SHP77 treated with DMSO at 0.1 percent for 48 hours (cell line): Measurements from ENCODE around the gene ADAMTS12.

Experiments
- DNase-seq: peaks from one replicate; lab custom pipeline; 2025; lab: John Stamatoyannopoulos, UW

The ADAMTS12 gene

DNA sequence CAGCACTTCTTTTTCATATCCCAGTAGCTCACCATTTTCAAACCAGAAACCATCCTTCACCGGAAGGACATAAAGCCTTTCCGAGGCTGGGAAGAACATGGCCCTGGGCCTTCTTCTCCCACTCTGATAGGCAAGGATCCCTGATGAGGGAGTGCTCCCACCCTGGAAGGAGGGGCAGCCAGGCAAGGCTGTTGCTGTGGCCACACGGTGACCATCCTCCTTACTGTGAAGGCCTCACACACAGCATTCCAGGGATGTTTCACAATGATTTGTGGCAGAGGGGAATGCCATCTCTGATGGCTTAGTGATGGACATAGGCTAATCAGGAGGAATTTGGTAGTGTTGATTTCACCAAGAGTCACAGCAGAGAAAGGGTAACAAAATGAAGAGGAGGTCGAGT is 130.7 kb downstream of the ADAMTS12 start:
- DNase-seq: no peak

DNA sequence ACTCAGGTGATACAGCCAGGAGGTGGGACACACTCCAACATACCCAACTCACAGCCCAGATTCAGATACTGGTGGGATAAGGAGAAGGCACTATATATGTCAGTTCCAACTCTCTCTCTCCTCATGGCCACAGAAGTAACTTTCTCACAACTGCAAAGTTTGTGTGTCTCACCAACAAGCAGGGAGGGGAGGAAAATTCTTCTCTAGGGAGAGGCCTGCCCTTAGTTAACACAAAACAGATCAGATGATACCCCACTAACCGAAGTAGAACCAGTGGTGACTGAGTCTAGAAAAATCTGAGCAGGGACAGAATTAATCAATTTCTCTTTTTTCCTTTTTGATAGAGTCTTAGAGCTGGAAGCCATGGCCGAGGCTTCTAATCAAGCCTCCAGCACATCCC is 133.1 kb downstream of the ADAMTS12 start:
- DNase-seq: no peak

DNA sequence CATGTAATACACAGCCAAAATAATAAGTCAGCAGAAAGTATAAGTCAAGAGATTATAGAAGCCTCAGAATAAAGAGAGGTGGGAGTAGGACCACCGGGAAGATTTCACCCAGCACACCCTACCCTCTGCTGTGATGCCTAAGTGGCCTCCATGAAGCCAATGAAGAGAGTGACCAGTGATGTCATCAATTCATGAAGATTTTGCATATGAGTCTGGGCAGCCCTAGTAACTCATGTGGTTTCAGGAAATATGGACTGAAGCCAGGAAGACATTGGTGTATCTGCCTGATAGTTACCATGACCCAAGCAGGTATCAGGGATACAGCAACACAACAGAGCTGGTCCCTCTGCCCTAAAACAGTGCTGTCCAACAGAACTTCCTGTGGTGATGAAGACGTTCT is 135.3 kb downstream of the ADAMTS12 start:
- DNase-seq: no peak

DNA sequence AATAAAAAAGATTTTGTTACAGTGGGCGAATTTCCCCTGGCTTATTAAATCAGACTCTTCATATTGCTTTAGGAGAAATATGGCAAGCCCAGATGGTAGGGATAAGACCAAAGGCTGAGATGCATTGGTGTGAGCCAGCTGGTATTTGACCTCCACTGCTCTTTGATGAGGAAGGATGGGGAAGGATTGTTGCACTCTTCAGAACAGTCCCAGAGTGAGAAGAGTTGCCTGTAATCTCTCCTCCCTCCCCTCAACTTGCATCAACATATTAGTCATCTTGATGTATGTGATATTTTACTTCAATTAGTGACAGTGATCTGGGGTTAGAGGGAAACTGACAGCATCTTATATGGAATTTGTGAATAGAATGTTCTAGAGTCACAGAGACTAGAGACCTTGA is 136.6 kb downstream of the ADAMTS12 start:
- no peak for DNase-seq

DNA sequence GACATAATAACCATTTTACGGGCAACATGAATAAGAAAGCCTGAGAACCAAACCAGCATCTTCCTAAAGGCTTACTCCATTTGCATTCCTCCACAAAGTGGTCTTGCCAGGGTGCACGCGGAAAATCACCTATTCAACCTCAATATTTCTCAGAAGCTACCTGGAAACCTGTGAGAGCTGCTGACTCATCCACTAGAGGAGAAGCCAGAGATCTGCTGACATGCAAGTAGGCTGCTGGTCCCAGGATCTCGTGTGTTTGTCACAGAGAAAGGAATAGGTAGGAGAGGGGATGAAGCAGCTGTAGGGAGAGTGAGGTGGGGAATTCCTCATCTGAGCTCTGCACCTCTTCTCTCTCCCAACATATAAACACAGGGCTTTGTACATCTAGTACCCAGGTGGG is 138.1 kb downstream of the ADAMTS12 start:
- no peak for DNase-seq

DNA sequence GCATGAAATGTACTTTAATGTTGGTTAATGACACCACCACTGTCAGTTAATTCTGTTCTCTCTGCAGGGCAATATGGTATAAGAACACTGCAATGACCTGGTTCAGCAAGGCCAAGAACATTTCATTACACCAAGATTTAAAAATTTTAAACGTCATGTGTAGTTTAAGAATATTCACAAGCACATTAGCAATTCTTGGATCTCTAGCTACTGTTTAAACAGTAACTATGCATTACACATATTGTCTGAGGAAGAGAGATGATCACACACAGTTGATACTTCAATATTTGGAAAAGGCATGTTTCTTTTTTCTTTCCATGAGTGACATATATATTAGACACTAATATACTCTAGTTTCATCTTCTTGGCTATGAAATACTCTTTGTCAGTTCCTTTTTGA is 143.0 kb downstream of the ADAMTS12 start:
- no peak for DNase-seq

DNA sequence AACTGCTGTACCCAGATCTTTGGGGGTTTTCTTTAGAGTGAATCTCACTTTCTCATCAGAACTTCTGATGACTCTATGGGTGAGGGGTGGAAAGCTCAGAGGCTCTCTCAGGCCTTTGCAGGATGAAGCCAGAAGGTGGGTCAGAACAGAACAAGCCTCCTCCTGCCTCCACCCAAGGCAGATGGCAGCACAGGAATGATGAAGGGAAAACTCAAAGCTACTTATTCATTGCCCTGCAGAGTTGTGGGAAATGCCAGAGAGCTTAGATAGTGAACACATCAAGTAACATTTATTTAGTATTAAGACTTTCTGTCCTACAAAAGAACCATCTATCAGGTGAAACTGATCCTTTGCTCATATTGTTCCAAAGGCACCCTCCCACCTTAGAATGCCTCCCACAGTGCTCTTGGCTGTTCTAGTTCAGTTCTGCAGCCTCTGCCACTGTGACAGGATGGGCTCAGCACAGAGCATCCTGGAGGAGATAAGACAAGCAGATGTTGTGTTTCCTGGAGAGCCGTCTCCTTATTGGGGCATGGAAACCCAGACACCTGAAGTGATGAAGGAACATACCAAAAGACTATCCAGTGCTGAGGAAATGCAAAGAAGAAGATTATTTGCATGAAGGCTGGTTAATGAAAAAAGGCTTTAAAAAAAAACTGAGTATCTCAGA is 146.6 kb downstream of the ADAMTS12 start:
- DNase-seq: no peak

DNA sequence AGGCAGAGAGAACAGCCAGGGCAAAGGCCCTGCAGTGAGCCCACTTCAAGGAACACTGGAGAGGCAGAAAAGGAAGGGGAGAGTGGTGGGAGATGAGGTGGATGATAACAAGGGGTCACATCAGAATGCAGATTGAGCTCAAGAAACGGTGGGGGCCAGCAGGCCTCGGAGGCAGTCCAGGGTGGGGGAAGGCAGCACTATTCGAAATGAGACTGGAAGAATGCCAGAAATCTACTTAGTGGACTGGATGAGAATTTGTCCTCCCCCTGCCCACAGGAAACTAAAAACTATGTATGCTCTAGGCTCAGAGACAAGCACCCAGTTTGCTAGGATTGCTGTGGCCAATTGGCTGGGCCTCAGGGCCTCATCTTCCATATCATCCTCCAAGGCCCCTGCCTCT is 148.7 kb downstream of the ADAMTS12 start:
- DNase-seq: no peak

DNA sequence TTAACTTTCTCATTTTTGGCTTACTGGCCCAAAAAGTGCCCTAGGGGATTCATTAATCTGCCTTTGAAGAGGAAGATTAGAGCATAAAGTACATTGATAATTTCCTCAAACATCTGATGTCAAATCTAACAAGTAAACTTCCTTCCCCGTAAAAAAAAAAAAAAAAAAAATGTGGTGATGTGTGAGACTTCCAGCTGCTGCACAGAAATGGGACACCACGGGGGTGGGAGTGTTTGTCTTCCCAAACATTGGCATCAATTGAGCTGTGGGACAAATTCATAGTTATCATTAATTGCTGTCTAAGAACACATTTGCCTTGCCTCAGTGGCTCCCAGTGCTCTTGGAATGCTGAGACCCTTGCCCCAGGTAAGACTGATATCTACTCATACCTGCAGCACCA is 149.6 kb downstream of the ADAMTS12 start:
- no peak for DNase-seq

DNA sequence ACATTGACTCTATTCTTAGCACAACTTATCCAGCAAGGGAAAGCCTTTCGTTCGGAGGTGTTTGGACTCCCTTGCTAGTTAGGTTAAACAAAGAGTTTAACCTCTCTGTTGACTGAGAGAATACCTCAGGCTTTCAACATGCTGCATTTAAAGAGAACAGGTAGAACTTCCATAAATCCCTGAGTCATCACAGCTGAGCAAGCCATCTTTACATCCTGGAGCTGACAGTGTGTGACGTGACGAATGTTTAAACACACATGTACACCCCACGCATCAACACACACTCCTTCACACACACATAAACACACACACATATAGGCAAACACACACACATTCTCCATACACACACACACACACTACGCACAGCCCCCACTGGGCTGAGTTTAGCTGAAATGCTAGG is 152.8 kb downstream of the ADAMTS12 start:
- DNase-seq: no peak

DNA sequence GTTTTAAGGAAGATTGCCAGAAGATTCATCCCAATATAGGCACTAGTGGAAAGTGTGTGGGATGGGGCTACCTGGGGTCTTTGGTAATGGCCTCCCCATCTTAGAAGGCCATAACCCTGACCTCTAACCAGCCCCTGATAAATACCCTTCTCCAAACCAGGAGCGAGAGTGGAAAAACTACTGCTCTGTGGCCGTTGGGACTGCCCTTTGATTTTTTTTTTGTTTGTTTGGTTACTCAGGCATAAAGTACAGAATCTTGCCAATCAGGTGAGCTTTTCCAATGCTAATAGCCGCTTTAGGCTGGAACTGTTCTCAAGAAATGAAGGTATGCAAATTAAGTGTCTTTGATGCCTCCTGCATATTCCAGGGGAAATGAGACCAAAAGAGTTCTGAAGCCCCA is 153.7 kb downstream of the ADAMTS12 start:
- DNase-seq: no peak

DNA sequence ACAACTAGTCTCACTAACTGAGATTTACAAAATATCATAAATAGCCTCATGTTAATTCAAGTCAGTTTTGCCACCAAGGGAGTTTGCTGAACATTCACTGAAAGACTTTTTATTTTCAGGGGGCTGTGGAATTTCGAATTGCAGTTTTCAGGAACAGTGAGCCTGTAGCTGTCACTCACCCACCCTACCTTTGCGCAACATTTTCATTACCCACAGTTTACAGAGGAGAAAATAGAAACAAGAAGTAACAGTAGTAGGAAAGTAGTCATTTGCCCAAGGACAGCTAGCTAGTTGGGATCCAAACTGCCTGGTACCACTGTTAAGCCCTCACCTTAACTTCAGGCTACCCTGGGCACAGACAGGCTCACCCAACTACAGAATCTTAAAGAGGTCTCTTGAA is 154.1 kb downstream of the ADAMTS12 start:
- DNase-seq: no peak

DNA sequence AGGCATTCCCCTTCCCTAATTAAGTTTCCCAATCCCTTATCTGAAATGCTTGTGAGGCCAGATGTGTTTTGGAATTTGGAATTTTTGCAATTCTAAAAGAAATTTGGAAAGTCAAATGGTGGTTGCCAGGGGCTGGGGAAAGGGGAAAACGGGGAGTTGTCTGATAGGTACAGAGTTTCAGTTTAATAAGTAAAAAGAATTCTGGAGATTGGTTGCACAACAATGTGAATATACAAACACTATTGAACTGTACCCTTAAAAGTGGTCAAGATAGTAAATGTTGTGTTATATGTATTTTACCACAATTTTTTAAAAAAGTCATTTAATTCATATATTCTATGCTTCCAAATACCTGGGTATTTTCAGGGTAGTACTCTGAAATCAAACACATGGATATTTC is 154.5 kb downstream of the ADAMTS12 start:
- DNase-seq: no peak

DNA sequence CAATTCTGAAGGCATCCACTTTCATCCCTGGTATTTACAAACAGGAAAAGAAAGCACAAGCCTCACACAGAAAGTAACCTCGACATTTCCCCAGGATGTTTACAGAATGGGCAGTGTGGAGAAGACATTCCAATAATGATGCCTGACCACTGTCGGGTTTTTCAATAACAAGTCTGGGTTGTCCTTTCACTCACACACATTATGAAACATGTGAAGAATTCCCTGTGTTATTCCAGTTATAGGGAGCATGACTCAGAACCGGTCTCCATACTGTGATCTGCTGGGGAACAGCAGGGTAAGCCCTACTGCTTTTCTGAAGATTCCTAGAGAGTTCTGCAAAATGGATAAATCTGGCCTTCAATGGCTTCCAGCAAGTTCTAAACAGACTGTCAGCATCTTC is 155.3 kb downstream of the ADAMTS12 start:
- DNase-seq: no peak

DNA sequence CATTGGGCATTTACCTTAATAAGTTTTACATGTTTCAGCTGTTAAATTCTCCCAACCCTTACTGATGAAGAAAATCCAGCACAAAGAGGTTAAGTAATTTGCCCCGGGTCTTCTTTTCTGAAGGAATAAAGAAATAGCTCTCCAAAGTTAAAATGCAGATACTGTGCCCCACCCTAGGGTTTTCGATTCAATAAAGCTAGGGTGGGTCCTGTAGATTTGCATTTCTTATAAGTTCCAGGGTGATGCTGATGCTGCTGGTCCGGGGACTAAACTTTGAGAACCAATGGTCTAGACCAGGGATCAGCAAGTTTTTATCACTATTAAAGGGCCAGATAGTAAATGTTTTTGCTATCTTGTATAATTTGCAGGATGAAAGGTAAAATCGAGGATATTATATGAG is 156.7 kb downstream of the ADAMTS12 start:
- no peak for DNase-seq

DNA sequence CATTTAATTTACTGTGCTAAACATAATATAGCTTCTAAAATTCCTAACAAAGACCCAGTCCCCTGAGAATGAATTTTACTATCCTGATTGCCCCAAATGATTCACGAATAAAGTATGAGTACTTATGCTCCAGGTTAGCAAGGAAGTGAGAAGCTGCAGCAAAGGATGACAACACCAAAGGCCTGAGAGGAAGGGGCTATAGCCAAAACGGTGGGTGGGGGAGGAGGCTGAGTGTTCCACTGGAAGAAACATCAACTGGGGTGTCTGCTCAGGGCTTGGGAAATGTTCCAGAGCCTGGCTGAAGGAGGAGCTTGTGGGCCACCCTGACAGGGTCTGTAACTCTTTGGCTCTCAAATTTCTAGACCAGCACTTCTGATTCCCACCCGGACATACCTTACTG is 157.3 kb downstream of the ADAMTS12 start:
- DNase-seq: no peak

DNA sequence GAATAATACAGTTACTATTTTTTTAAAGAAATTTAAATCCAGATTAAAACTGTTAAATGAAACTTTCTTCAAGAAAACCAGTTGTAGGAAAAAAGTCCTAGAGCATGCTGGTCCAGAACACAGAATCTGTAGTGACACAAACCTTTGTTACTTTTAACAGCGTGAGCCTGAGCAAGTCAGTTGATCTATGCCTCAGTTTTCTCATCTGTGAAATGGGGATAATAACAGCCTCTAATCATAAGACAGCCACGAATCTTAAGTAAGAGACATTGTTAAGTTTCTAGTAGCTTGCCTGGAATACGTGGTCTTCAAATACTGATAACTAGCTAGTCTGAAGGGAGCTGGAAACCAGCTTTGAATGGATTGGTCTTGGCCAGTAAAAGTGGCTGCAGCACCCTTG is 158.6 kb downstream of the ADAMTS12 start:
- DNase-seq: no peak

DNA sequence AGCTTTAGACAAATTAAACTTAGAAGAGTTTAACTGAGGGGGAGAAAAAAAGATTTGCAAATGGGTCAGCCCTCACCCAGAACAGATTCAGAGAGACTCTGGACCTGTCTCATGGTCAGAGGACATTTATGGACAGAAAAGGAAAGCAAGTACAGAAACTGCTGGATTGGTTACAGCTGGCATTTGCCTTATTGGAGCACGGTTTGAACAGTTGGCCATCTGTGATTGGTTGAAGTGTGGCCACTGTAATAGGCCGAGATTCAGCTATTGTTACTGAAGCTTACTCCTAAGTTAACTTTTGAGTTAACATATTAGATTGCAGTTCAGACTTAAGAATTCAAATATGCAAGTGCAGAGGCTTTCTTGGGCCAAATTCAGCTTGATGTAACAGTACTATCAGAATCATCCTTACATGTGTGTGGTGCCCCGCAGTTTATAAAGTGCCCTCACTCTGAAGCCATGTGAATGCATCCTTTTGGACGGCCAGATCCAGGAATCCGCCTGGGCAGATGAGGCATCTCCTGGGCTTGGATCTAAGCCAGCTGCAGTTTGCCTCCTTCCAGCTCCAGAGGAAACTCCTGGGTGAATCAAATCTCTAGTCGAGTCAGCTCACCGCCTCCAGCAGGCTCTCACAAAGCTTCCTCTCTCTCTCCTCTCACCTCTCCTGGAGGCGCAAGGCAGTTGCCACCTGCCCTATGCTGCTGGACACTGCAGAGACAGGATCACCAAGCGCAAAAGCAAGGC is 165.2 kb downstream of the ADAMTS12 start:
- DNase-seq: no peak

DNA sequence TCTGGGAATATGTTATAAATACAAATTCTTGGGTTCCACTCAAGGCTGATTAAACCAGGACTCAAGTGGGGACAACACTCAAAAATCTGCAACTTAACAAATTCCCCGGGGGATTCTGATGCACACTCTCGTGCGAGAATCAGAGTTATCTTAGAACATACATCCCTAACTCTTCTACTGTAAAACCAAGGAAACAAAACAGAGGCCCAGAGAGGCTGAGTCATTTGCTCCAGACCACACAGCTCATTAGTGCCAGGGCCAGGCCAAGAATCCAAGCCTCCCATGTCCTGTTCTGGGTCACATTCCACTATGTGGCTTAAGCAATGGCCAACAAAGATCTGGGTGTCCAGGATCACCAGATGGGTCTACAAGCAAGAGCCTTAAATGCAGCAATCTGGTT is 166.0 kb downstream of the ADAMTS12 start:
- DNase-seq: no peak

DNA sequence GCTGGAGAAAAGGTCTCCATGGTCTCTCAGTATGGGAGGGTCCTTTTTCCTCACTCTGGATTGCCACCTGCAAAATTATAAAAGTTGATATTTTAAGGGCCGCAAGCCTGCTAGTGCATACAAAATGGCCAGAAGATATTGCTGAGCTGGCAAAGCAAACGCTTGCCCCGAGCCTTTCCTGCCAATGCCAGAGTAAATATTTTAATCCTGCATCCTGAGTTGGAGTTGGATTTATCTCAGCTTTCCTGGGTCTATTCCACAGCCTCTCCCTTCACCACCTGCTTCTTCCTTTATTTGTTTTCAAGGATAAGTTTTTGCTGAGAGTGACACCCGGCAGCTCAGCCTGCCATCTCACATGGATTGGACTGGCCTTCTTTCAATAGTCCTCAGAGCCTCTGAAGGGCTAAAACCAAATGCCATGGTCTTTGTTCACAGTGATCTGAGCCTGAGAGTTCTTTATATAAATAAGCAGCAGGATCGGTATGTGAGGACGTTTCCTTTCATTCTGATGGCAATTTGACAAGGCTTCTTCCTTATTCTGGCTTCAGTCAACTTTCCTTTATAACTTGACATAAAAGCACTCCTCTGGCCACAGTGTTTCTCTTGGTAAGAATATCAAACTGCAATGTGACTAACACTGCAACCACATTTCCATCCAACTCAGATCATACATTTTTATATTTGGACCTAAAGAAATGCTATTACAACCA is 170.1 kb downstream of the ADAMTS12 start:
- DNase-seq: no peak

DNA sequence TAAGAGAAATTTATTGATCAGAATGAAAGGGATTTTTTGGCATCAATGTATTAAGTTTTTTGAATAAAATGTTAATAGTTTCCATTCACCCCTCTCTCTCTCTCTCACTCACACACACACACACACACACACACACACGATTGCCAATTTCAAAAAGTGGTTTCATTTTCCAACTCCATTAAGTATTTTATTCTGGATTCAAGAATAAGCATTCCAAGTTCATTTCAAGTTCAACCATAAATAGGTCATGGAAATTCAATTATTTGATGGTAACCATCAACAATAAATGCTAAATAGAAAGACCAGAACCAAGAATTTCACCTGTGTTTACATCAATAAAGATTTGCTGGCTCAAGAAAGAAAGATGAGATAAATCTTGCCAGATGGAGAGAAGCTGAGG is 171.6 kb downstream of the ADAMTS12 start:
- no peak for DNase-seq

DNA sequence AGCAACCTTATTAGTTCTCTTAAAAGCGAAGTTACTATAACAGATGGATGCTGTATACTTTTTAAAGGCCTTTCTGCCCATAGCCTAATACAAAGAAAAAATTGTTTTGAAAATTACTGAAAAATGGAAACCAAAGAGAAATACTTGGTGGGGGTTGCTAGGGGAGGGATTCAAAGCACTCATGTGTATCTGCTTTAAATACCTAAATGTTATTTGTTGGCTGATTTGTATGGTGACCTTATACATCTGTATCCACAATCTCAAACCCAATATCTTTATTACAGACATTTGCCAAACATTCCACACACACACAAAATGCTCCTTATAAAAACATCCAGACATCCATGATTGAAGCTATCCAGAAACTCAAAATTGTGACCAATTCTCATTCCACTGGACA is 172.0 kb downstream of the ADAMTS12 start:
- DNase-seq: no peak

DNA sequence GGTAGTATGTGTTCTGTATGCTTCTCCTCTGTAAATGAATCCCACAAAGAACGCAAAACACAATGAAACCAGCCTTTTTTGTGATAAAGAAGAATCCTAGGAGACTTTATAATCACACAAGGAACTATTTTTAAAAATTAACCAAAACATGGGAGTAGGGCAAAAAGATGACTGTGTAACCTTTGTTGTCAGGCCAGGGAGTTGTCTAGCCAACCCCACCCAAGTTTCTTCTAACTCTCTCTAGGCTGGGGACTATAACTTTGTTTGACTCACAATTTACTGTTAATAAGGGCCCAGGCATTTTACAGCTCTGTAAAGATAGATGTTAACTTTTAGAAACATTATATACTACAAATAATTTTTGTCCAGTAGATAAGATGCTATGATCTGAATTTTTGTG is 176.1 kb downstream of the ADAMTS12 start:
- DNase-seq: no peak
